Ovary (tissue), 9 donors: ENCODE results near the gene NOC4L. TPM values are rescaled to one million over a fixed set of nuclear protein-coding genes. Genes with fewer than 3 reads are reported as not detected.
A peak's percentile ranks its signal among the peaks of the same experiment; 100 is the strongest.

Source experiments
- DNase-seq, 5 donors: peaks; one replicate each; pipeline ENCODE4 v3.0.0-alpha.2; 2019 to 2020
- H3K27ac ChIP-seq, 2 donors: fragments of 200-600 bp; one replicate each; pipeline versions ENCODE4 v1.5.1 to v1.8.0; 2019 to 2022
- H3K27me3 ChIP-seq: fragments of 200-600 bp; one replicate; pipeline ENCODE4 v1.8.0; 2022
- H3K36me3 ChIP-seq: fragments of 200-600 bp; sonication (generic); one replicate; pipeline ENCODE4 v1.5.1; 2019
- H3K4me1 ChIP-seq: one replicate; pipeline ENCODE4 v1.8.1; 2013; ENCODE audit warnings: mild to moderate bottlenecking, moderate library complexity; ENCODE audit not compliant: insufficient read depth
- H3K4me3 ChIP-seq: fragments of 200-600 bp; sonication (generic); one replicate; pipeline ENCODE4 v1.5.1; 2017
- H3K9me3 ChIP-seq, 2 donors: fragments of 200-600 bp in 1 of 2; sonication (generic) in 1 of 2; one replicate each; pipeline versions ENCODE4 v1.5.1 to v1.8.1; 2013 to 2019; ENCODE audit warnings: mild to moderate bottlenecking in 1 of 2, moderate library complexity in 1 of 2
- EP300 ChIP-seq: sonication (generic); formaldehyde crosslinking; IDR thresholded peaks from one replicate; pipeline ENCODE4 v1.6.1; 2017; ENCODE audit warnings: antibody characterized with exemption
- POLR2A ChIP-seq: fragments of 450-650 bp; IDR thresholded peaks from one replicate; pipeline ENCODE4 v1.6.1; 2017; ENCODE audit warnings: antibody characterized with exemption, mild to moderate bottlenecking, moderate library complexity
- WGBS, 3 donors: extraction: QIAGEN DNeasy Blood & Tissue Kit in 1 of 3; methylation state at CpG; one replicate each; pipeline versions ENCODE4 v1.1.5 to v1.1.7; 2013 to 2017; 5-methylcytosine and 5-hydroxymethylcytosine counted together
- intact Hi-C, 4 donors: fragments of 100-400 bp; cut with DNase I; formaldehyde crosslinking; loops; one replicate each; pipeline versions ENCODE4 v1.11.0 to v1.15.1; 2022 to 2023
- polyA plus RNA-seq, 2 donors: library from polyadenylated mRNA; stranded (reverse); fragments of 200-250 nt in 1 of 2; fragments of 350-450 nt in 1 of 2; fragmentation: Illumina TruSeq in 1 of 2; extraction: RNeasy Lipid Tissue Mini Kit (QIAGEN cat#74804) in 1 of 2; gene quantifications; one replicate each; pipeline ENCODE4 v1.2.3, GENCODE V29; 2013 to 2014
- total RNA-seq, 7 donors: library from RNA; depleted of rRNA in 2 of 7; stranded (reverse); fragments of >200 nt in 2 of 7; fragmentation: NEBNext Ultra II Directional in 3 of 7; extraction: Animal tissue kit (Norgen Biotek cat#: 25700) in 3 of 7; gene quantifications; one replicate each; pipeline versions ENCODE4 v1.1.0 to v1.2.4, GENCODE V29; 2016 to 2023
- TF ChIP-seq, protein P1 (sequence below), 3 donors: fragments of 450-650 bp in 2 of 3; fragments of 200-600 bp in 1 of 3; IDR thresholded peaks; one replicate each; pipeline versions ENCODE4 v1.5.1 to v1.8.0; 2016 to 2022; ENCODE audit warnings: antibody characterized with exemption in 3 of 3, mild to moderate bottlenecking in 1 of 3
- donor health status: DM: no; HTN: no; CAD: no; lungs with moderate emphysema.
- donor health status: DM: no; HTN: no; CAD: no.
- donor health status: Bipolar disorder and iron deficiency.
- donor health status: DM: yes; HTN: yes; CAD: no.
- donor health status: DM: no; HTN: no; CAD: no.
- donor health status: DM: yes; HTN: yes; CAD: no.

Gene NOC4L
- total and polyA plus RNA-seq, 9 donors = 1.2 to 24.6 (median 18.5) TPM

DNA sequence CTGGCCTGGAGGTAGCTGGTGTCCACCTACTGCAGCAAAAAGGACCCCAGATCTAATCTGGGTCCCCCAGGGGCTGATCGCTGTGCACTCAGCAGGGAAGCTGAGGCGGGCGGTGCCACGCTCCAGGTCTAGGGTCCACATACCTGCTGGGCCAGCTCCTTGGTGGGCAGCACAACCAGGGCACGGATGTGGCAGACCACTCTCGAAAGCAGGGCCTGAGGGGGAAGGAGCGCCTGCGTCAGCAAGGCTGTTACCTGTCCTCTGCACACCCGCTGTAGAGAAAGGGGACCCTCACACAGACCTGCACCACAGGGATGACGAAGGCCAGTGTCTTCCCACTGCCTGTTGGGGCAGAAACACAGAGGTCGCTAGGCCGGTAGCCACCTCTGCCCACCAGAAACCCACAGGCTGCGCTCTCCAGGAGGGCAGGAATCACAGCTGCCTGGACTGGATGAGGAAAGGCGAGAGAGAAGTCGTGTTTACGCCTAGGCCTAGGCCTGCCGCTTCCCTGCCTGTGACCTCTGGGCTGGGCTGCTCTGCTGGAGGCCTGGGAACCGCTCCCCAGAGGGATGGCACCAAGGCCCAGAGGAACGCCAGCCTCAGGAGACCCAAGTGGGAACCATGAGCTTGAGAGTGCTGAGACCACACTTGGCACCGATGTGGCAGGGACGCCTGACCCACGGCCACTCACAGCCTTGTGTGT is 2.1 kb upstream of the NOC4L start:
- intact Hi-C loops = loop anchor here in 1 of 4 donors (5.0 kb wide), 1 partner anchor 350 kb away; the partner anchor contains the start of gene FBRSL1
- no peaks in the 10 kb centered on the region for H3K36me3 ChIP-seq

DNA sequence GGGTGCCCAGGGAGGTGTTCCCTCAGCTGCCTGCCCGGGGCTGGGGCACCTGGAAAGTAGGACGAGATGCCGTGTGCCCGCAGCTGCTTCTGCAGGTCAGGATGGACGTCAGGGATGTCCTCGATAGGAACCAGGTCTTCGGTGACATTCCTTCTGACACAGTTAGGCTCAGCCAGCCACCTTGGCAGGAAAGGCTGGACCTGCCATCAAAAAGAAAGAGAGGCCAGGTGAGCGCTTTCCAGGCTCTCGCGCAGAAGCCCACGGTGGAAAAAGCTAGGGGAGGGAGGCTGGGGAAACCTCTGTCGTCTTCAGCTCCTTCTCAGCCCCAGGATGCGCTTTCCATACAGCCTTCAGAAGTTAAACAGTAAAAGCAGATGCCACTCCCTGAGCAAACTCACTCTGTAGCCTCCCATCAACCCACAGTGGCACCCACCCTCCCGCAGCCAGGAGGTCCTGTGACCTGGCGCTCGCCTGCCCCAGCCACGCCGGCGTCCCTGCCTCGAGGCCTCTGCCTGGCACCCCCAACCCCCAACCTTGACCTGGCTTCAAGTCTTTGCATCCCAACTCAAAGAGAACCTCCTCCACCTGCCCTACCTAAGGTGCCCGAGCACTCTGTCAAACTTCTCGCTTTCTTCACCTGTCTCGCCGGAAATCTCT is 1.4 kb upstream of the NOC4L start:
- no peaks in the 10 kb centered on the region for H3K27me3 ChIP-seq
- H3K4me1 ChIP-seq = peaks cover 25% of the 10 kb centered on the region
- no peaks in the 10 kb centered on the region for H3K9me3 ChIP-seq
- H3K27ac ChIP-seq = no peak overlapping the region
- H3K4me3 ChIP-seq = peak overlapping the region; percentile 99
- WGBS, 3 donors = 69 to 78% (median 73%) methylated on average over 24 of the region's 24 CpGs
- TF ChIP-seq POLR2A (no peak), EP300 (no peak)
- TF ChIP-seq, protein P1, sequence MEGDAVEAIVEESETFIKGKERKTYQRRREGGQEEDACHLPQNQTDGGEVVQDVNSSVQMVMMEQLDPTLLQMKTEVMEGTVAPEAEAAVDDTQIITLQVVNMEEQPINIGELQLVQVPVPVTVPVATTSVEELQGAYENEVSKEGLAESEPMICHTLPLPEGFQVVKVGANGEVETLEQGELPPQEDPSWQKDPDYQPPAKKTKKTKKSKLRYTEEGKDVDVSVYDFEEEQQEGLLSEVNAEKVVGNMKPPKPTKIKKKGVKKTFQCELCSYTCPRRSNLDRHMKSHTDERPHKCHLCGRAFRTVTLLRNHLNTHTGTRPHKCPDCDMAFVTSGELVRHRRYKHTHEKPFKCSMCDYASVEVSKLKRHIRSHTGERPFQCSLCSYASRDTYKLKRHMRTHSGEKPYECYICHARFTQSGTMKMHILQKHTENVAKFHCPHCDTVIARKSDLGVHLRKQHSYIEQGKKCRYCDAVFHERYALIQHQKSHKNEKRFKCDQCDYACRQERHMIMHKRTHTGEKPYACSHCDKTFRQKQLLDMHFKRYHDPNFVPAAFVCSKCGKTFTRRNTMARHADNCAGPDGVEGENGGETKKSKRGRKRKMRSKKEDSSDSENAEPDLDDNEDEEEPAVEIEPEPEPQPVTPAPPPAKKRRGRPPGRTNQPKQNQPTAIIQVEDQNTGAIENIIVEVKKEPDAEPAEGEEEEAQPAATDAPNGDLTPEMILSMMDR (IDR thresholded peaks at IDR 0.05) = no peak
- H3K36me3 ChIP-seq = no peaks in the 10 kb centered on the region
- peak in 1 of 5 donors; percentile 26 for DNase-seq
- intact Hi-C loops = loop anchor here in 1 of 4 donors (5.0 kb wide), 1 partner anchor 349 kb away; the partner anchor contains the start of gene FBRSL1

More for the DNA sequence above, 2.1 kb upstream of the NOC4L start:
- DNase-seq = peak in 1 of 5 donors; percentile 31
- Histone ChIP-seq H3K27ac (no peak overlapping the region), H3K9me3 (no peaks in the 10 kb centered on the region), H3K4me1 (peaks cover 21% of the 10 kb centered on the region), H3K27me3 (no peaks in the 10 kb centered on the region), H3K4me3 (no peak overlapping the region)
- 93 to 95% (median 94%) methylated on average over 22 of the region's 22 CpGs for WGBS, 3 donors
- TF ChIP-seq EP300 = no peak
- TF ChIP-seq POLR2A = no peak
- TF ChIP-seq, protein P1 (IDR thresholded peaks at IDR 0.05) = no peak

DNA sequence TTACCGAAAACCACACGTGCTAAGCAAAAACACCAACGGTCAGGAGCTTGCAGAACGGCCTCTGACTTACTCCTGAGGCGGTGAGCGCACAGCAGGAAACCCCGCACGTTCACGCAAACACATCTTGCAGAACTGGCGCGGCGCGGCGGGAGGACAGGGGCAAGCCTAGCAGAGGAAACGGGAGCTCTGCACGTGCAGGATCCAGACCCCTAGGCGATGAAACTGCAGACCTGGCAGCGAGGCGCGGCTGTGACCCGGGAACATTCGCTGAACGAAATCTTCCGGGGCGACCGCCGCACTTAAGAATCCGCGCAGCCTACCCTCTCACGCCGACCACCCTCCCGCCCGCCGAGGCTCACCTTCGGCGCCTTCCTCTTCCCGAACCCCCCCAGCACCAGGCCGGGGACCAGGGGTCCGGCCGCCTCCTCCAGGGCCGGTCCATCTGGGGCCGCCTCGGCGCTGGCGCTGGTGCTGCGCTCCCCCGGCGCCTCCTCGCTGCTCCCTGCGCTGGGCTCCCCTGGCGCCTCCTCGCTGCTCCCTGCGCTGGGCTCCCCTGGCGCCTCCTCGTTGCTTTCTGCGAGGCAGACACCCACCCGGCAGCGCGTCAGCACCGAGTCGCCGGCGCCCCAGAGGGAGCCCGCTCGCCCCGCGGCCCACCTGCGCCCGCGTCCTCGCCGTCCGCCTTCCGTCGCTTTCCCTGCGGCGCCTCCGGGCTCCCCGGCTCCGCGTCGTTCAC is 753 bp upstream of the NOC4L start:
- peak in 1 of 5 donors; percentile 40 for DNase-seq
- no peaks in the 10 kb centered on the region for H3K36me3 ChIP-seq

More for the DNA sequence above, 753 bp upstream of the NOC4L start:
- TF ChIP-seq EP300 (no peak), POLR2A (no peak)
- TF ChIP-seq, protein P1 (IDR thresholded peaks at IDR 0.05) = no peak
- Histone ChIP-seq H3K9me3 (no peaks in the 10 kb centered on the region), H3K27ac (peak overlapping the region in 1 of 2 donors; percentile 70), H3K4me1 (peaks cover 25% of the 10 kb centered on the region), H3K4me3 (peak overlapping the region; percentile 99), H3K27me3 (no peaks in the 10 kb centered on the region)
- 1 to 3% (median 2%) methylated on average over 55 to 82 of the region's 82 CpGs for WGBS, 3 donors
- intact Hi-C loops = loop anchor here in 1 of 4 donors (5.0 kb wide), 1 partner anchor 349 kb away; the partner anchor contains the start of gene FBRSL1
